ENCODE data around the gene AKAP6.

AKAP6 gene

DNA sequence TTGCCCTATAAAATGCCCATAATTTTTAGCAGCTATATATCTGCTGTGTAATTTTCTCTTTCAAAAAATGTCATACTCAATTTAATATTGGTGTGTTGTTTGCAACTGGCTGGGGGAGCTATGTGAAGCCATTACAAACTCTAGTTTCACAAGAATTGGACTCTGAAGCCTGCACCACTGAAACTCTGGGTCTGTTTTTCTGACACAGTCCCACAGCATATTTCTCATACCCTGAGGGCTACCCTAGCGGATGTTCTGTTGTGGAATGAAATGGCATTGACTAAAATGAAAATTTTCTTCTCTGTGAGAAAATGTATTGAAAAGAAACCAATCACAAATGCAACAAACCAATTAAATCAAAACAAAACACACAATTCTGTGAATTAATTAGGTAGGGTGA lies 325.0 kb downstream of the AKAP6 start:
- no peak overlapping the region for H3K4me3 ChIP-seq (ENCODE audit: low read length)
- TF ChIP-seq ZNF274 (IDR thresholded peaks at IDR 0.05; ENCODE audit: low read depth, low read length) = no peak

GRCh38 chr14:32656601-32657000 lies 327.5 kb downstream of the AKAP6 start:
- no peak for TF ChIP-seq ZNF274 (IDR thresholded peaks at IDR 0.05; ENCODE audit: low read depth, low read length)
- no peak overlapping the region for H3K4me3 ChIP-seq (ENCODE audit: low read length)

DNA sequence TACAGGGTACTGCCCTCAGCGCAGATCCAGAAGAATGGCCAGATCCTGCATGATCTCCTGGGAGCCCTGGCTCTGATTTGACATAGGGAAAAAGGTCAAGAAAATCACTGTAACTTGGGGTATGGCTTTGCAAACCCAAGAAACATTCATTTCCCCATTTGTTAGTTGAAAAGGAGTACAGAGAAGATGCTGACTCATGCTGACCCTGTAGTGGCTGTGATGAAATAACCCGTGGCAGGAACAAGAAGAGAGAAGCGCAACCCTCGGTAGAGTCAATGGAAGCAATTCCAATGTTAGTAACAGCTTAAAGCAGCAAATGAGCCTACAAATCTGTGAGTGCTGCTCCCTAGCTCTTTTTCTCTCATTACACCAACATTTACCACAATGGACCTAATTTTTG lies 328.0 kb downstream of the AKAP6 start:
- TF ChIP-seq ZNF274 (IDR thresholded peaks at IDR 0.05; ENCODE audit: low read depth, low read length) = no peak
- H3K4me3 ChIP-seq (ENCODE audit: low read length) = no peak overlapping the region

DNA sequence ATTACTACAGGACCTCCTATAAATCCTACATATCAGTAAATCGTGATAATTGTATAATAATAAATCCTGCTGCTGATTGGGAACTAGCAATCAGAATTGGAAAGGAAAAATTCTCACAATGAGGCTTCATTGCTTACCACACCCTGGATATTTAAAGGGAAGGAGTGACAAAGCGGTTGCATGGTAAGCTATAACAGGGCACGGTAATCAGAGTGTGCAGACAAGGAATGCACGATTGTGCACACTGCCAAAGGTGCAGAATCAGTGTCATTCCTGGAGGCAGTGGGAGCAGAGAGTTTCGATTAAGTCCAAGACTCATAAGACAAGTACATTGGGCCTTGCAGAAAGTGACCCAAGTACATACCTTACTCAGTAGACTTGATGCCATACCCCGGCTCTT lies 332.1 kb downstream of the AKAP6 start:
- H3K4me3 ChIP-seq (ENCODE audit: low read length) = no peak overlapping the region
- no peak for TF ChIP-seq ZNF274 (IDR thresholded peaks at IDR 0.05; ENCODE audit: low read depth, low read length)

DNA sequence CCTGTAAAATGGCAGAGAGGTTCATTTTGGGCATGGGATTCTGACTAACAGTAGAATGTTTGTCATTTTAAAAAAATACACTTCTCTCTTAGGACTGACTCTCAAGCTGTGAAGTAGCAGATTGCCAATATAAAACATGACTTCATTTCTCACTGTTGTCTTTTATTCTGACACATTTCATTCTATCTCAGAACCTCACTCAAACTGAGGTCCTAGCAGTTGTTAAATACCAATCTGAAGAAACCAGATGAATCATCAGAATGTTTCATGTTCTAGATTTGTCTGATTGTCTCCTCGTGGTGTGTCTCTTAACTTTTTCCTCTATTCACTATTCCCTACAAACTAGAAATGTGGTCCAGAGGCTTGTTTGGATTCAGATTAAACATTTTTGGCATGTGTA lies 333.1 kb downstream of the AKAP6 start:
- no peak overlapping the region for H3K4me3 ChIP-seq (ENCODE audit: low read length)
- TF ChIP-seq ZNF274 (IDR thresholded peaks at IDR 0.05; ENCODE audit: low read depth, low read length) = no peak

- no peak for TF ChIP-seq ZNF274 (IDR thresholded peaks at IDR 0.05; ENCODE audit: low read depth, low read length)
- no peak overlapping the region for H3K4me3 ChIP-seq (ENCODE audit: low read length)
Observed at GRCh38 chr14:32666308-32666707, 337.2 kb downstream of the AKAP6 start.

- H3K4me3 ChIP-seq (ENCODE audit: low read length) = no peak overlapping the region
- TF ChIP-seq ZNF274 (IDR thresholded peaks at IDR 0.05; ENCODE audit: low read depth, low read length) = no peak
Observed at GRCh38 chr14:32667287-32667686, 338.2 kb downstream of the AKAP6 start.

- no peak overlapping the region for H3K4me3 ChIP-seq (ENCODE audit: low read length)
- TF ChIP-seq ZNF274 (IDR thresholded peaks at IDR 0.05; ENCODE audit: low read depth, low read length) = no peak
Observed at GRCh38 chr14:32667791-32668190, 338.7 kb downstream of the AKAP6 start.

GRCh38 chr14:32669391-32669790 lies 340.3 kb downstream of the AKAP6 start:
- TF ChIP-seq ZNF274 (IDR thresholded peaks at IDR 0.05; ENCODE audit: low read depth, low read length) = no peak

DNA sequence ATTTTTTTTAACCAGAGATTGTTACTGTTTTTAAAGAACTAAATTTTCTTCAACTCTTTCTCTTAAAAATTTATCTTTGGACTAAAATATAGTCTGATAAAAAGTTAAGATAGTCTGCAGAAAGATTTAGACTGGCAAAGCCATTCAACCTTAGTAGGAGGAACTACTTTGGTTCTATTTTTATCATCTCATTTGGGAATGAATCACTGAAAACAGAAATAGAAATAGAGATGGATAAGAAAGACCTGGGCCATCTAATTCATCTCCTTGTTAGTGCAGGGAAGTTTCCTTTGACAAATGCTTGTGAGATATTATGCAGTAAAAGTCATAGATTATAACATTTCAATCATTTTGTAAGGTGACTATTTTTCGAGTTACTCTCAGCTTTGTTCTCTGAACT lies 346.3 kb downstream of the AKAP6 start:
- no peak for TF ChIP-seq ZNF274 (IDR thresholded peaks at IDR 0.05; ENCODE audit: low read depth, low read length)
- H3K4me3 ChIP-seq (ENCODE audit: low read length) = no peak overlapping the region

More at GRCh38 chr14:32669391-32669790, 340.3 kb downstream of the AKAP6 start:
- no peak overlapping the region for H3K4me3 ChIP-seq (ENCODE audit: low read length)

- TF ChIP-seq ZNF274 (IDR thresholded peaks at IDR 0.05; ENCODE audit: low read depth, low read length) = no peak
- no peak overlapping the region for H3K4me3 ChIP-seq (ENCODE audit: low read length)
Observed at GRCh38 chr14:32677129-32677780, 348.2 kb downstream of the AKAP6 start.

DNA sequence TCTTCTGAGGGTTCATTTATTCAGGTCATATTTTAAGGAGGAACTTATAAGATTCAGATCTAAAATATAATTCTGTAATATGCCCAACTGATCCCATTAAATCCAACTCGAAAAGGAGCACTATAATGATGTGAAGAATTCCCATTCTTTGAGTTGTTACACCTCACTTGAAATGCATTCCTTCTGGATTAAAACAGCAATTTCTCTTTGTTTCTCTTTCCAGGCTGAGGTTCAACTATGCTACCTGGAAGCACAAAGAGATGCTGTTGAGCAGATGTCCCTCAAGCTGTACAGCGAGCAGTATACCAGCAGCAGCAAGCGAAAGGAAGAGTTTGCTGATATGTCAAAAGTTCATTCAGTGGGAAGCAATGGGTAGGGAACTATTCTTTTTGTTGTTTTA lies 349.0 kb downstream of the AKAP6 start:
- H3K4me3 ChIP-seq (ENCODE audit: low read length) = no peak overlapping the region
- TF ChIP-seq ZNF274 (IDR thresholded peaks at IDR 0.05; ENCODE audit: low read depth, low read length) = no peak

DNA sequence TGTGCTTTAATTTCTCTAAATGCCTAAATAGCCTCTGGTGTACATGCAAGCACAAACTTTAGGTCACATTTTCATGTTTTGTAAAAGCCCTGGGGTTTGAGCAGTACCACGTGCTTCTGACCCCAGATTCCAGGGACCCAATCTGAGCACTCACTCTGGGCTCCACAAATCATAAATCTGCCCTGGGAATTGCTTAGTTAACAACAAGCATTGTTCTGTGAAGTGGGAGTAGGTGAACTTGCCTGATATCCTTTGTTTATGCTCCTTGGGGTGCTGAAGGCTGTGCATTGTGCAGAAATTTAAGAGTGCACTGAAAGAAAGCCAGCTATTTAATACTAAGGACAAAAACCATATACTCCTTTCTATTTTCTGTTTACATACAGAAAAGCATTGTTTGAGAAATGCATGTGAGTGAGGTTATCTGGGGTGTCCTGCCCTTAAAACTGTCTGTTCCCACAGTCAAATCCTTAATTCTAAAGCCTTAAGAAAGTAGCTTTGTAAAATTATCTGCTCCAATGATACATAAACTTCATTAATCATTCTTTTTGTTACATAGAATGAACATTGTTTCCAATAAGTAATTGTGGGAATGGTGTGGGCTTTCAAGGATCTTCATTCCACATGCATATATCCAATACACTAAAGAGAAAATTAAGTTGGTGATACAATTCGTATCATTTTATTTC lies 351.0 kb downstream of the AKAP6 start:
- no peak for TF ChIP-seq ZNF274 (IDR thresholded peaks at IDR 0.05; ENCODE audit: low read depth, low read length)
- no peak overlapping the region for H3K4me3 ChIP-seq (ENCODE audit: low read length)

- no peak for TF ChIP-seq ZNF274 (IDR thresholded peaks at IDR 0.05; ENCODE audit: low read depth, low read length)
- no peak overlapping the region for H3K4me3 ChIP-seq (ENCODE audit: low read length)
Observed at GRCh38 chr14:32681598-32681997, 352.5 kb downstream of the AKAP6 start.

GRCh38 chr14:32682214-32682613 lies 353.1 kb downstream of the AKAP6 start:
- no peak overlapping the region for H3K4me3 ChIP-seq (ENCODE audit: low read length)
- TF ChIP-seq ZNF274 (IDR thresholded peaks at IDR 0.05; ENCODE audit: low read depth, low read length) = no peak
